NCI-H526 (cell line): ENCODE data around the gene CEP70.
"Not testable (repeated sequence)": the region's sequence is repeated elsewhere in the genome, so short reads cannot be mapped to it uniquely, and the experiment has no call there.

ENCODE experiments used
- DNase-seq, 2 experiments: peaks; one replicate each; lab custom pipeline; 2025; lab: John Stamatoyannopoulos, UW

Gene CEP70

GRCh38 chr3:138591392-138591791, 2.7 kb downstream of the CEP70 start:
- DNase-seq: no peak

- DNase-seq: no peak
Measured at GRCh38 chr3:138588445-138588844, 5.6 kb downstream of the CEP70 start.

GRCh38 chr3:138587374-138587773, 6.7 kb downstream of the CEP70 start:
- no peak for DNase-seq

- no peak for DNase-seq
Measured at GRCh38 chr3:138578961-138579574, 15.0 kb downstream of the CEP70 start.

- no peak for DNase-seq
Measured at GRCh38 chr3:138578141-138578540, 15.9 kb downstream of the CEP70 start.

GRCh38 chr3:138573138-138573537, 20.9 kb downstream of the CEP70 start:
- DNase-seq: no peak

- DNase-seq: not testable (repeated sequence)
Measured at GRCh38 chr3:138569624-138570023, 24.4 kb downstream of the CEP70 start.

GRCh38 chr3:138569090-138569489, 25.0 kb downstream of the CEP70 start:
- no peak for DNase-seq

GRCh38 chr3:138567403-138567802, 26.7 kb downstream of the CEP70 start:
- DNase-seq: no peak

- not testable (repeated sequence) for DNase-seq
Measured at GRCh38 chr3:138566293-138566692, 27.8 kb downstream of the CEP70 start.

GRCh38 chr3:138562902-138563301, 31.2 kb downstream of the CEP70 start:
- DNase-seq: not testable (repeated sequence)

- DNase-seq: no peak
Measured at GRCh38 chr3:138560501-138560900, 33.6 kb downstream of the CEP70 start.

- no peak for DNase-seq
Measured at GRCh38 chr3:138559134-138559533, 34.9 kb downstream of the CEP70 start.

GRCh38 chr3:138554775-138555174, 39.3 kb downstream of the CEP70 start:
- not testable (repeated sequence) for DNase-seq

- DNase-seq: not testable (repeated sequence)
Measured at GRCh38 chr3:138550958-138551357, 43.1 kb downstream of the CEP70 start.

GRCh38 chr3:138549179-138549977, 44.7 kb downstream of the CEP70 start:
- no peak for DNase-seq

GRCh38 chr3:138547342-138547975, 46.6 kb downstream of the CEP70 start:
- no peak for DNase-seq

GRCh38 chr3:138544546-138544945, 49.5 kb downstream of the CEP70 start:
- DNase-seq: no peak

- no peak for DNase-seq
Measured at GRCh38 chr3:138542977-138543376, 51.1 kb downstream of the CEP70 start.

GRCh38 chr3:138539352-138539751, 54.7 kb downstream of the CEP70 start:
- no peak for DNase-seq

GRCh38 chr3:138521445-138521844, 72.6 kb downstream of the CEP70 start:
- DNase-seq: not testable (repeated sequence)

GRCh38 chr3:138513090-138513843, 80.8 kb downstream of the CEP70 start:
- DNase-seq: no peak
